ENCODE data around the gene TNIP1. TPM values are rescaled to one million over a fixed set of nuclear protein-coding genes. Genes with fewer than 3 reads are reported as not detected.

TNIP1 gene
- total and polyA plus RNA-seq, 7 donors: 55.1 to 210 (median 73.1) TPM

- Histone ChIP-seq H3K27me3 (no peaks in the 10 kb centered on the region), H3K4me1 (peaks cover 0 to 56% (median 38%) of the 10 kb centered on the region in 4 donors), H3K4me3 (peak overlapping the region; percentile 66 to 85 (median 74)), H3K9me3 (no peaks in the 10 kb centered on the region), H3K36me3 (no peaks in the 10 kb centered on the region), H3K27ac (peak overlapping the region; percentile 92 to 99 (median 98))
- TF ChIP-seq POLR2A (IDR thresholded peaks at IDR 0.05) (no peak), CTCF (IDR thresholded peaks at IDR 0.05) (no peak), EP300 (IDR thresholded peaks at IDR 0.05) (no peak), POLR2AphosphoS5 (IDR thresholded peaks at IDR 0.05) (no peak)
- 5 to 12% methylated on average over 15 of the region's 15 CpGs for WGBS, 2 donors
- intact Hi-C loops (cut with DNase I): loop anchor here (2.0 kb wide), 1 partner anchor 23 kb away; no protein-coding TSS in a partner anchor
- DNase-seq: no peak
Observed at GRCh38 chr5:151081431-151082281, 822 bp upstream of the TNIP1 start.

- Histone ChIP-seq H3K27ac (peak overlapping the region; percentile 92 to 99 (median 98)), H3K36me3 (no peaks in the 10 kb centered on the region), H3K4me1 (peaks cover 0 to 46% (median 33%) of the 10 kb centered on the region in 4 donors), H3K27me3 (no peaks in the 10 kb centered on the region), H3K4me3 (peak overlapping the region; percentile 66 to 85 (median 74)), H3K9me3 (no peaks in the 10 kb centered on the region)
- no peak for DNase-seq
- WGBS, 2 donors: 4 to 8% methylated on average over 21 of the region's 21 CpGs
- intact Hi-C loops (cut with DNase I): loop anchor here (2.0 kb wide), 1 partner anchor 25 kb away; no protein-coding TSS in a partner anchor
- TF ChIP-seq EP300 (IDR thresholded peaks at IDR 0.05) (no peak), POLR2AphosphoS5 (IDR thresholded peaks at IDR 0.05) (peak in 1 of 4 donors; percentile 4), POLR2A (IDR thresholded peaks at IDR 0.05) (no peak), CTCF (IDR thresholded peaks at IDR 0.05) (no peak)
Observed at GRCh38 chr5:151079838-151080612, 809 bp downstream of the TNIP1 start.

GRCh38 chr5:151078490-151079262 lies 2.2 kb downstream of the TNIP1 start:
- Histone ChIP-seq H3K4me3 (no peak overlapping the region), H3K27ac (no peak overlapping the region), H3K9me3 (no peaks in the 10 kb centered on the region), H3K4me1 (peaks cover 0 to 46% (median 33%) of the 10 kb centered on the region in 4 donors), H3K27me3 (no peaks in the 10 kb centered on the region), H3K36me3 (no peaks in the 10 kb centered on the region)
- DNase-seq: no peak
- intact Hi-C loops (cut with DNase I): no loop called here
- WGBS, 2 donors: 66 to 82% methylated on average over 16 of the region's 16 CpGs
- TF ChIP-seq POLR2A (IDR thresholded peaks at IDR 0.05) (no peak), POLR2AphosphoS5 (IDR thresholded peaks at IDR 0.05) (no peak)

- H3K27ac ChIP-seq: no peak overlapping the region
Observed at GRCh38 chr5:151077967-151078366, 2.9 kb downstream of the TNIP1 start.

More at GRCh38 chr5:151077967-151078366, 2.9 kb downstream of the TNIP1 start:
- peaks cover 0 to 45% (median 34%) of the 10 kb centered on the region in 4 donors for H3K4me1 ChIP-seq
- intact Hi-C loops (cut with DNase I): no loop called here
- H3K27me3 ChIP-seq: no peaks in the 10 kb centered on the region
- H3K36me3 ChIP-seq: no peaks in the 10 kb centered on the region
- no peak for TF ChIP-seq POLR2AphosphoS5 (IDR thresholded peaks at IDR 0.05)
- no peak for TF ChIP-seq EP300 (IDR thresholded peaks at IDR 0.05)
- TF ChIP-seq CTCF (IDR thresholded peaks at IDR 0.05): no peak
- TF ChIP-seq POLR2A (IDR thresholded peaks at IDR 0.05): no peak
- WGBS, 2 donors: 87 to 91% methylated on average over 3 of the region's 3 CpGs
- H3K9me3 ChIP-seq: no peaks in the 10 kb centered on the region
- no peak overlapping the region for H3K4me3 ChIP-seq
- no peak for DNase-seq

Data from sigmoid colon (tissue), 7 donors.